IPS-18a (cell line): ENCODE measurements around the gene TTK.
"Not testable (repeated sequence)": the region's sequence is repeated elsewhere in the genome, so short reads cannot be mapped to it uniquely, and the experiment has no call there.

Experiments used
- H3K27ac ChIP-seq: one replicate; pipeline ENCODE4 v1.5.1; 2013; ENCODE audit warnings: low read length
- H3K27me3 ChIP-seq: one replicate; pipeline ENCODE4 v1.6.1; 2013; ENCODE audit warnings: mild to moderate bottlenecking, low read length; ENCODE audit not compliant: control insufficient read depth, insufficient read depth
- H3K36me3 ChIP-seq: one replicate; pipeline ENCODE4 v1.6.1; 2013; ENCODE audit warnings: low read depth, low read length; ENCODE audit not compliant: control insufficient read depth
- H3K4me1 ChIP-seq: one replicate; pipeline ENCODE4 v1.6.1; 2013; ENCODE audit warnings: low read depth, low read length; ENCODE audit not compliant: control insufficient read depth
- H3K4me3 ChIP-seq: one replicate; pipeline ENCODE4 v1.5.1; 2013; ENCODE audit warnings: low read length
- H3K9ac ChIP-seq: one replicate; pipeline ENCODE4 v1.6.1; 2013; ENCODE audit warnings: mild to moderate bottlenecking, low read length, moderate library complexity
- H3K9me3 ChIP-seq: one replicate; pipeline ENCODE4 v1.6.1; 2013; ENCODE audit warnings: low read depth, low read length; ENCODE audit not compliant: control insufficient read depth

TTK gene

DNA sequence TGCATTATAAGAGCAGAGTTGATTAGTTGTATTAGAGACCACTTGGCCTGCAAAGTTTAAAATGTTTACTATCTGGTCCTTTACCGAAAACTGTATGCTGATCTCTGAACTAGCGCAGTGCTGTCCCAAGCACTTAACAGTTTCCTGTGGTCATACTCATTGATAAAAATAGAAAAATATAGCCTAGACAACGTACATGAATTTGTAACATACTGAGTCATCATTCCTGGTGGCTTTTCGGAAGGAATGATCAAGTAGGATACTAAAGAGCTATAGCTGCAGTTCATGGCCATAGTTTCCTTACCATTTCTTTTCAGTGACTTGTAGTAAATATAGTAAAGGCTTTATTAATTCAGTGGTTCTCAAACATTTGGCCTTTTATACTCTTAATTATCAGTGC is 18.4 kb downstream of the TTK start:
- no peak overlapping the region for H3K27ac ChIP-seq
- peaks cover 60% of the 10 kb centered on the region for H3K36me3 ChIP-seq
- no peaks in the 10 kb centered on the region for H3K27me3 ChIP-seq
- H3K9me3 ChIP-seq = no peaks in the 10 kb centered on the region
- no peaks in the 10 kb centered on the region for H3K4me1 ChIP-seq
- H3K9ac ChIP-seq = no peak overlapping the region
- no peak overlapping the region for H3K4me3 ChIP-seq

DNA sequence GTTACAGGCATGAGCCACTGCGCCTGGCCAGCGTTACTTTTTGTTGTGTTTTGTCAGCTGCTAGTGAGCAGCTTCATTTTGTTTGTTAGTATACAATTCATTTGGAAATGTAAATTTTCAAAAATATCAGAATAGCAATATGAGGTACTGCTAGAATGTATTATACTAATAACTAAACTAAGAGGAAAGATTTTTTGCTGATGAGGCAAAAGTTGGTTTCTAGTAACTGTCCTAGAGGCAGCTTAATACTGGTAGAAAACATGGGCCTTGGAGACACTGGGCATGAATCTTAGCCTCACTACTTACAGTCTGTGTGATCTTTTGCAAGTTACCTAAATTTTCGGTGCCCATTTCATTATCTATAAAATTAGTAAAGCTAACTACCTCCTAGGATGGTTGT is 24.1 kb downstream of the TTK start:
- no peaks in the 10 kb centered on the region for H3K27me3 ChIP-seq
- H3K9ac ChIP-seq = no peak overlapping the region
- no peak overlapping the region for H3K27ac ChIP-seq
- H3K9me3 ChIP-seq = no peaks in the 10 kb centered on the region
- H3K4me1 ChIP-seq = no peaks in the 10 kb centered on the region
- peaks cover 84% of the 10 kb centered on the region for H3K36me3 ChIP-seq
- no peak overlapping the region for H3K4me3 ChIP-seq

DNA sequence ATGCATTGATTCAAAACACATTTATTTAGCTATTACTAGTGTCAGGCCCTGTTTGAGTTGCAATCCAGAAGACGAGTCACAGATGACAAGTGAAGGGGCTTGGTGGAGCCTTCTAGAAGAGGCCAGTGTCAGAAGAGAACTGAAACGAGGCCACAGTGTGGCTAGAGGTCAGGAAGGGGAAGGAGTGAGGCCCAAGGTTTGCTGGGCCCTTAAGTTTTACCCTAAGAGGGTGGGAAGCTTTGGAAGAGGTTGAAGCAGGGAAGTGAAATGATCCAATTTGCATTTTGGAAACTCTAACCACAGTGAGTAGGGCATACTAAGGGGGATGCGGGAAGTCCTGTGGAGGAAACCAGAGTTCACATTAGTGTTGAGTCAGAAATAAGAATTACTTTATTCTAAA is 25.0 kb downstream of the TTK start:
- H3K9me3 ChIP-seq = no peaks in the 10 kb centered on the region
- H3K36me3 ChIP-seq = peaks cover 83% of the 10 kb centered on the region
- no peak overlapping the region for H3K27ac ChIP-seq
- H3K9ac ChIP-seq = no peak overlapping the region
- no peaks in the 10 kb centered on the region for H3K4me1 ChIP-seq
- no peaks in the 10 kb centered on the region for H3K27me3 ChIP-seq
- no peak overlapping the region for H3K4me3 ChIP-seq

DNA sequence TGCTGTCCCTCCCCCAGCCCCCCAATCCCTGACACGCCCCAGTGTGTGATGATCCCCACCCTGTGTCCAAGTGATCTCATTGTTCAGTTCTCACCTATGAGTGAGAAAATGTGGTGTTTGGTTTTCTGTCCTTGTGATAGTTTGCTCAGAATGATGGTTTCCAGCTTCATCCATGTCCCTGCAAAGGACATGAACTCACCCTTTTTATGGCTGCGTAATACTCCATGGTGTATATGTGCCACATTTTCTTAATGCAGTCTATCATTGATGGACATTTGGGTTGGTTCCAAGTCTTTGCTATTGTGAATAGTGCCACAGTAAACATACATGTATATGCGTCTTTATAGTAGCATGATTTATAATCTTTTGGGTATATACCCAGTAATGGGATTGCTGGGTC is 43.8 kb downstream of the TTK start:
- H3K27ac ChIP-seq, H3K4me3 ChIP-seq, H3K4me1 ChIP-seq, H3K9me3 ChIP-seq, H3K27me3 ChIP-seq, H3K9ac ChIP-seq: not testable (repeated sequence)
- H3K36me3 ChIP-seq = peaks cover 12% of the 10 kb centered on the region

DNA sequence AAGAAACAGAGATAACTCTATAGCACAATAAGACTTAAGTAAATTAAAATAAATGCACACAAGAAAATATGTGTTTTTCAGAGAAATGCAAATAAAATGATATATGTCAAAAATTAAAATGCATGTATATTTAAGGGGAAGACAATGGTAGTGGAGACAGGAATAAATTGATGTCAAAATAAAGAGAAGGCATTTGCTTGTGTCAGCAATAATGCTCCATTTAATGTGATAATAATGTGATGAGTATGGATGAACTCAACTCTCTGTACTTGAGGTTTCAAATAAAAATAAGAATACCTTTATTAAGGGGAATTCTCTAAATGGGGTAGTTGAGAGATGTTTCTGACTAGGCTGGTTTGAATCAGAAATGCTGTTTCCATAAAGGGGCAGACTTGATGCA is 56.3 kb downstream of the TTK start:
- no peaks in the 10 kb centered on the region for H3K27me3 ChIP-seq
- H3K9me3 ChIP-seq = no peaks in the 10 kb centered on the region
- H3K27ac ChIP-seq = no peak overlapping the region
- no peaks in the 10 kb centered on the region for H3K36me3 ChIP-seq
- H3K9ac ChIP-seq = no peak overlapping the region
- no peak overlapping the region for H3K4me3 ChIP-seq
- H3K4me1 ChIP-seq = no peaks in the 10 kb centered on the region

DNA sequence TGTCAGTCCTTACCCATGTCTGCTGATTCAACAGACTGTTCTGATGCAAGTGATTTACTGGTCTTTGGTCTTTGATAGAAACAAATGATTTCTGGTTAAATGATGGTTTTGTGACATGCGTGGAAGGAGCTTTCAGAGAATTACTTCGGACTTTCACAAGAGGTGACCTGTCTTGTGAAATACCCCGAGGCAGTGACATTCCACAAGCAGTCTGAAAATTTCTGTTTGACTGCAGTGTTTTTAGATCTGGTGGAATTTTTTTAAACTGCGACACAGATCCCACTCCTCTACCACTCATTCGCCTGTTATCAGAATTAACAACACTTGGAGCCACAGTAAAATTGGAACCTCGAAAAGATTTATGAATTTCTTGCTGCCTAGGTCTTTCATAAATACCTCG is 63.7 kb downstream of the TTK start:
- not testable (repeated sequence) for H3K36me3 ChIP-seq, H3K27ac ChIP-seq, H3K27me3 ChIP-seq, H3K9me3 ChIP-seq, H3K4me1 ChIP-seq, H3K9ac ChIP-seq, H3K4me3 ChIP-seq

DNA sequence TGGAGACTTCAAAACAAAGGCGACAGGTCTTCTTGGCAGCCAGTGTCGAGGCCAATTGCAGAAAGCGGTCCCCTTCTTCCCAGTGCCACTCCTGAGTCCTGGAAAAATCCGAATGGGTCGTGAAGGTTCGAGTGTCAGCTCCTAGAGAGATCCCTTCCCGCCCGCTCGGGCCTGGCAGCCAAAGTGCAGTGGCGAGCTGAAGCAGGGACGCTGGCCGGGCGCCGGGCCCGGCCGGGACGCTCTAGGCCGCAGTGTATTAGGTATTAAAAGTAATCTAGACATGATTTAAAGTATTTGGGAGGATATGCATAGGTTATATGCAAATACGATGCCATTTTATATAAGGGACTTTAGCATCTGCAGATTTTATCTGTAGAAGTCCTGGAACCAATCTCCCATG is 66.0 kb downstream of the TTK start:
- H3K27me3 ChIP-seq, H3K9ac ChIP-seq, H3K36me3 ChIP-seq, H3K9me3 ChIP-seq, H3K4me3 ChIP-seq, H3K27ac ChIP-seq, H3K4me1 ChIP-seq: not testable (repeated sequence)

DNA sequence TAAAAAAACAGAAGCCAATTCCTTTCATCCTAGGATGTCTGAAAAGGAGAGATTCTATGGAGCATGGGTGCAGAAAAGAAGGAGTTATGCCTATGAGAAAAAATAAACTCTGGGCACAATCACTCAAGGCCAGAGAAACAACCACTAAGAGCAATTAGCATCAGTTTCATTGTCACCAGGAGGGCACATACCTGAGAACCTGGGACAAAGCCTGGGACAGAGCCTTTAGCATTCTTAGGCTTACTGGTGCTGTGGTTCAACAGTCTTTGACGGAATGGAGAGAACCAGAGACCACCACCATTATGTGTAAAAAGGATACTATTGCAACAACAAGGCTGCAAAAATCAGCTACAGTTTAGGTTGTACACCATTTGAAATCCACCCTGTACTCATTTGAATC is 72.6 kb downstream of the TTK start:
- H3K9ac ChIP-seq = no peak overlapping the region
- H3K4me3 ChIP-seq = no peak overlapping the region
- H3K9me3 ChIP-seq = no peaks in the 10 kb centered on the region
- H3K4me1 ChIP-seq = peaks cover 4% of the 10 kb centered on the region
- no peaks in the 10 kb centered on the region for H3K27me3 ChIP-seq
- no peaks in the 10 kb centered on the region for H3K36me3 ChIP-seq
- no peak overlapping the region for H3K27ac ChIP-seq

DNA sequence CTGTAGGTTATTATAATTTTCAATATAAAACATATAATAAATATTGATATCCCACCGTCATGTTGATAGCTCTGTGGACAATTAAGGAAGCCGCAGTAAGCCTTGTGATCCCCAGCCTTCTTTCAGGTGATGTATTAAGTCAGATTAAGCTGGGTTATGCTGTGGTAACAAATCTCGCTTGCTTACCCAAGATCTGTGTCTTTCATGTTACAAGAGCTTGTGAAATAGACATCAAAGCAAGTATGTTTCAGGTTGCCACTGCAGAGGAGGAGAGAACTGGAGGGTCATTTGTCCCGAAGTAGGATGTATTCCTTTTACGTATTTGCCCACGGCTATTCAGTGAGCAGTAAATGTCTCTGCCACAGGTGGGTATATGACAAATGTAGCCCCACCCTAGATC is 84.2 kb downstream of the TTK start:
- Histone ChIP-seq H3K27me3 (no peaks in the 10 kb centered on the region), H3K36me3 (no peaks in the 10 kb centered on the region), H3K4me1 (no peaks in the 10 kb centered on the region), H3K9me3 (no peaks in the 10 kb centered on the region), H3K27ac (no peak overlapping the region), H3K4me3 (no peak overlapping the region), H3K9ac (no peak overlapping the region)

DNA sequence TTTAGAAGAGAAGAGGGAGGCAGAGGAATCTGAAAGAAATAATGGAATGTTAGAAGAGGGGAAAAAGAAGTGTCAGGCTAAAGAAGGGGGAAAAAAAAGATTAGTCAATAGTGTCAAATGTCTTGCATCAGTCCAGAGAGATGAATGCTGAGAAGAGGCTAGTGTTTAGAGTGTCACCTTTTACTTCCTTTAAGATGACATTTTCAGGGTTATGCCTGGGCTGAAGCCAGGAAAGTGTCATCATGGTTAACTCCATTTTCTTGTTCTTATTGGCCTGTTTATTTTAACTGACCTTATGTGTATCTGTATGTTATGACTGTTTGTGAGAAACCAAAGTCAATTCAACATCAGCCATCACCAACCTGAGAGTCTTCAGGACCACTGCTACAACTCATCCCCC is 87.1 kb downstream of the TTK start:
- no peaks in the 10 kb centered on the region for H3K27me3 ChIP-seq
- no peak overlapping the region for H3K9ac ChIP-seq
- H3K4me1 ChIP-seq = no peaks in the 10 kb centered on the region
- H3K36me3 ChIP-seq = no peaks in the 10 kb centered on the region
- no peak overlapping the region for H3K27ac ChIP-seq
- no peak overlapping the region for H3K4me3 ChIP-seq
- H3K9me3 ChIP-seq = no peaks in the 10 kb centered on the region
